Stimulated activated CD4-positive, alpha-beta T cell treated with anti-CD3 and anti-CD28 coated beads, Interleukin-15, amount 100 ng/mL, for 24 hours (primary cell): ENCODE measurements around the gene ZNF582.
A peak's percentile ranks its signal among the peaks of the same experiment; 100 is the strongest.
"Not testable (repeated sequence)": the region's sequence is repeated elsewhere in the genome, so short reads cannot be mapped to it uniquely, and the experiment has no call there.

ENCODE experiments used
- DNase-seq: peaks from one replicate; pipeline ENCODE4 v3.0.0-alpha.2; 2020

ZNF582 gene

DNA sequence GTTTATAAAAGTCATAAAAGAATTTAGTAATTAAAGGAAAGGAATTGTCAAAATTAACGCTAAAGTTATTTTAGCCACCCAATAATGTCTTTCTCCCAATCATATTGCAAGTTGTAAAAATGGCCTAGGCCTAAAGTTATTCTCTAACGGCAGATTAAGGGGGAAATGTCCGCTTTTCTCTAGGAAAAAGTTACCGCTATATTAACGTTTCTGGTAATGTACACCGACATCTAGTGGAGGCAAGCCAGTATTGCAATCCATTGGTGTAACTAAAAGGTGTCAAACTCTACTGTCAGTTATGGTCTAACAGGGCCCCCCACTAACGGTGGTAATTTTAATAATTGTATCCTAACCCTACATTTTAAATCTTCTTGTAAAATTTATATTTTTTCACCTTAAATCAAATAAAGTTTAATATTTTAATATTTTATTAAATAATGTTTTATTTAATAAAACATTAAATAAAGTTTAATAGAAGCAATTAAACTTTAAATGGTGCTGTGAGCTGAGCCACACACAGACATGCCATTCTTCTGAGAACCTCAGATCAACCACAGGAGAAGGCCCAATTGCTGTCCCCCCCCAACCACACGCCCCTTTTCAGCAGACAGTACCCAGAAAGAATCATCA lies 42.8 kb downstream of the ZNF582 start:
- peak; percentile 60 for DNase-seq

DNA sequence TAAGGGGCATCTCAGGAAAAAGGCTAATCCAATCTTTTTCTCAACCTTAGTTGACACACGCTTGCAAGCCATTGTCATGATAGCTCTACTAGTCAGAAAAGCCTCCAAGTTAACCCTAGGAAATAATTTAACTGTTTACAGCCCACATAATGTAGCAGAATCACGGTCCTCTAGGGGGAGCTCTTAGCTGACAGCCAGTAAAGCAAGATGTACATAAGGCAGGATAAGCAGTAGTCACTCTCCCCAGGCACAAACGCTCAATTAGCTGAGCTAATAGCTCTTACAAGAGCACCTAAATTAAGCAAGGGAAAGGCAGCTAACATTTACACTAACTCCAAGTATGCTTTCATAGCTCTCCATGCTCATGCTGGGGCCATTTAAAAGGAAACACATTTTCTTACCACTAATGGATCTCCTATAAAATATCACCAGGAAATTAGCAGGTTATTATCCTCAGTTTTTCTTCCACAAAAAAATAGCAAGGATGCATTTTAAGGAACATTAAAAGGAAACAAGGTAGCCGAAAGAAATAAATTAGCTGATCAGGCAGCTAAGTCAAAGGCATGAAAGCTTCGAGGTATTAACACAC lies 45.0 kb downstream of the ZNF582 start:
- peak; percentile 41 for DNase-seq

DNA sequence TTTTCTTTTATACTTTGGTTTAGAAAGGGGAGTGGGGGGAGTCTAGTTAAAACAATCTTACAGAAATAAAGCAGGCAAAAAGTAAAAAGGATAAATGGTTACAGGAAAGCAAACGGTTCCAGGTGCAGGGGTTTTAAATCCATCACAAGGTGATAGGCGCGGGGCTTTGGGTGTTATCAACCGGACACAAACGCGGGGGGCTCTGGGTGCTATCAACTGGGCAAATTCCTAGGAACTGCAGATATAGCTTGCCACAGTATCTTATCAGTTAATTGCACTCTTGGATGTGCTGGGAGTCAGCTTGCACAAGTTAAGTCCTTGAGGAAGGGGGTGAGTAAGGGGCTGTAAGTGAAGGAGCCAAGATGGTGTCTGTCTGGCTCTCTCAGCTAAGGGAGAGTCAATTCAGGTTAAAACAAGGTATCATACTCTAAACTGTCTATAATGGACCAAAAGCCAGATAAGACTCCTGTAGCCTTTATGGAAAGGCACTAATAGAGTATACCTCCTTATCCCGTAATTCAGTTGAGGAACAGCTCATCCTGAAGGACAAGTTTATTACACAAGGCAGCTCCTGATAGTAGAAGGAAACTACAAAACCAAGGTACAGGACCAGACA lies 46.1 kb downstream of the ZNF582 start:
- no peak for DNase-seq

DNA sequence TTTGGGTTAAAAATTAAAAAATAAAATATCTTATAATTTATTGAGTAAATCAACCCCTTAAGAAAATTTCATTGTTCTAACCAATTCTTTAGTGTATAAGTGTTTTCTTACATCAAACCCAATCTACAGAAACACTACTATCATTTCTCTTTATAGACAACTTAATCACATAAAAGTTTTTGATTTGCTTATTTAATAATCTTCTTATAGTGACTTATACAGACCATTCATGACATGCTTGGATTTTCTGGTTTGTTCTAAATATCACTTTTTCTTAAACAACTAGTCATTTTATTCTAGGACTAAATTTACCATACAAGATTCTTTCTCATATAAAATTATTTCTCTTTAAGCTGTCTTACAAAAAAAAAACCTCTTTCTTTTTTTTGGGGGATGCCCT lies 51.4 kb downstream of the ZNF582 start:
- no peak for DNase-seq

DNA sequence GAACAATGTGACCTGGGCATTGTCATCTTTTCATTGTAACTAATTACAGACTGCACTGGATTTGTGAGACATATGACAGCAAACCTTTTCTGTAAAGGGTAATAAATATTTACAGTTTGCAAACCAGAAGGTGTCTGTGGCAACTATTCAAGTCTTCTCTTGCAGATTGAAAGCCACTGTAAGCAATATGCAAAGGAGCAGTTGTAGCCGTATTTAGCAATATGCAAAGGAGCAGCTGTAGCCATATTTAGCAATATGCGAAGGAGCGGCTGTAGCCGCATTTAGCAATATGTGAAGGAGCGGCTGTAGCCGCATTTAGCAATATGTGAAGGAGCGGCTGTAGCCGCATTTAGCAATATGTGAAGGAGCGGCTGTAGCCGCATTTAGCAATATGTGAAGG lies 54.3 kb downstream of the ZNF582 start:
- not testable (repeated sequence) for DNase-seq

DNA sequence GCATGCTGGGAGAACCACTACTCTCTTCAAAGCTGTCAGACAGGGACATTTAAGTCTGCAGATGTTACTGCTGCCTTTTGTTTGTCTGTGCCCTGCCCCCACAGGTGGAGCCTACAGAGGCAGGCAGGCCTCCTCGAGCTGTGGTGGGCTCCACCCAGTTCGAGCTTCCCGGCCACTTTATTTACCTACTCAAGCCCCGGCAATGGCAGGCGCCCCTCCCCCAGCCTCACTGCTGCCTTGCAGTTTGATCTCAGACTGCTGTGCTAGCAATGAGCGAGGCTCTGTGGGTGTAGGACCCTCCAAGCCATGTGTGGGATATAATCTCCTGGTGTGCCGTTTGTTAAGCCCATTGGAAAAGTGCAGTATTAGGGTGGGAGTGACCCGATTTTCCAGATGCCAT lies 56.3 kb downstream of the ZNF582 start:
- DNase-seq, result not testable (repeated sequence)

DNA sequence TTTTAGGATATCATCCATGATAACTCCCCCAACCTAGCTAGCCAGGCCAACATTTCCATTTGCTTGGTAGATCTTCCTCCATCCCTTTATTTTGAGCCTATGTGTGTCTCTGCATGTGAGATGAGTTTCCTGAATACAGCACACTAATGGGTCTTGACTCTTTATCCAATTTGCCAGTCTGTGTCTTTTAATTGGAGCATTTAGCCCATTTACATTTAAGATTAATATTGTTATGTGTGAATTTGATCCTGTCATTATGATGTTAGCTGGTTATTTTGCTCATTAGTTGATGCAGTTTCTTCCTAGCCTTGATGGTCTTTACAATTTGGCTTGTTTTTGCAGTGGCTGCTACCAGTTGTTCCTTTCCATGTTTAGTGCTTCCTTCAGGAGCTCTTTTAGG lies 58.0 kb downstream of the ZNF582 start:
- DNase-seq, result not testable (repeated sequence)

DNA sequence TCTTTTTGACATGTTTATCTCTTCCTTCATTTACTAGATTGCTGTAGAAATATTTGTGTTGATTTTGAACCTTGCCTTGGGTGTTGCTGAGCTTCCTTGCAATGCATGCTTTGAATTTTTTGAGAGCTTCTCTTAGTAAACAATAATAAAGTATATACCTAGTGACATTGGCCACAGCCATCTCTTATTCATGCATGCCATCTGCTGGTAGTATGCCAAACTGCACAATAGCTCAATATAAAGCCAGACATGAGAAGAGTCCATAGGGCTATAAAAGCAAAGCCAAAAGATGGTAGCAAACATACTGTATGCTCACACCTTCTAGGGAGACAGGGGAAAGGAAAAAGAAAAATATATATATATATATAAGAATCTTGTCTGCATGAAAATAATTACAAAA lies 59.8 kb downstream of the ZNF582 start:
- peak; percentile 45 for DNase-seq
